K562 (cell line): Measurements from ENCODE around the gene PVALEF. TPM values are rescaled to one million over a fixed set of nuclear protein-coding genes. Genes with fewer than 3 reads are reported as not detected.

ENCODE experiments used
- ATAC-seq: fragments of 200-7000 bp; cut with Tn5 transposase; 3 replicates; pipeline ENCODE4 v1.9.1; 2020; ENCODE audit warnings: moderate library complexity
- BruUV-seq: library from RNA; stranded (reverse); fragments of 400-500 nt; replicated peaks from 2 replicates; lab custom pipeline; 2021; lab: Mats Ljungman, UMichigan
- CTCF ChIA-PET: fragments of 300-600 bp; formaldehyde crosslinking; extraction: SDS; loops from one replicate; lab custom pipeline; 2021; ENCODE audit warnings: low intra/inter-chr PET ratio; lab: Yijun Ruan, JAX
- POLR2A ChIA-PET: fragments of 300-600, 350-650 bp; sonication (Branson Sonifier 250); formaldehyde crosslinking; extraction: SDS; loops from one replicate; lab custom pipeline; 2021; ENCODE audit warnings: antibody characterized with exemption, inconsistent platforms; lab: Yijun Ruan, JAX
- DNase-seq, 4 experiments: peaks; one replicate each; pipeline versions ENCODE4 v3.0.0 to v3.0.0-alpha.2; 2011 to 2018; ENCODE audit warnings: low spot score in 3 of 4, mixed read lengths in 3 of 4; ENCODE audit errors: extremely low read depth in 1 of 4
- FAIRE-seq: peaks from 2 replicates; lab custom pipeline; 2011; peaks lifted over from hg19 to GRCh38; lab: Jason Lieb, UNC
- H2AFZ ChIP-seq: 2 replicates; pipeline ENCODE4 v1.6.0; 2011; ENCODE audit warnings: low read depth, low read length, control low read depth, inconsistent platforms
- H3K27ac ChIP-seq: fragments of 200-600 bp; 3 replicates; pipeline ENCODE4 v1.8.0; 2011; ENCODE audit warnings: low read depth, mild to moderate bottlenecking, control low read depth, inconsistent platforms, low read length, moderate library complexity, mixed read lengths; ENCODE audit errors: extremely low read depth
- H3K27me3 ChIP-seq, 2 experiments: fragments of 300-600 bp in 1 of 2; 2 replicates in 1 of 2; 3 replicates in 1 of 2; pipeline versions ENCODE4 v1.6.0 to v1.8.0; 2011; ENCODE audit warnings: inconsistent platforms in 2 of 2, low read length in 2 of 2, mild to moderate bottlenecking in 1 of 2, mixed read lengths in 1 of 2, moderate library complexity in 1 of 2; ENCODE audit not compliant: control insufficient read depth in 2 of 2, insufficient read depth in 2 of 2
- H3K36me3 ChIP-seq: fragments of 300-600 bp; 3 replicates; pipeline ENCODE4 v1.8.0; 2011; ENCODE audit warnings: mild to moderate bottlenecking, low read length, inconsistent platforms; ENCODE audit not compliant: control insufficient read depth, insufficient read depth
- H3K4me1 ChIP-seq, 2 experiments: fragments of 200-600 bp in 1 of 2; replicated peaks in 1 of 2; 2 replicates in 1 of 2; 3 replicates in 1 of 2; pipeline versions ENCODE4 v1.5.1 to v1.8.0; 2011; ENCODE audit warnings: inconsistent platforms in 2 of 2, low read length in 2 of 2, mild to moderate bottlenecking in 1 of 2, mixed read lengths in 1 of 2, moderate library complexity in 1 of 2; ENCODE audit not compliant: control insufficient read depth in 2 of 2, insufficient read depth in 2 of 2
- H3K4me2 ChIP-seq: 2 replicates; pipeline ENCODE4 v1.6.1; 2011; ENCODE audit warnings: low read length, control low read depth, inconsistent platforms, mixed read lengths; ENCODE audit not compliant: insufficient read depth
- H3K4me3 ChIP-seq: fragments of 200-600 bp; sonication (generic), shearing (Covaris generic); 2 replicates; pipeline ENCODE4 v1.5.1; 2016; ENCODE audit warnings: control low read depth, inconsistent platforms
- H3K79me2 ChIP-seq: fragments of 200-600 bp; 3 replicates; pipeline ENCODE4 v1.8.0; 2011; ENCODE audit warnings: low read length, inconsistent platforms; ENCODE audit not compliant: control insufficient read depth, insufficient read depth
- H3K9ac ChIP-seq, 2 experiments: 2 replicates each; pipeline versions ENCODE4 v1.6.0 to v1.6.1; 2011; ENCODE audit warnings: low read depth in 2 of 2, low read length in 2 of 2, control low read depth in 1 of 2, inconsistent platforms in 1 of 2, mild to moderate bottlenecking in 1 of 2, mixed read lengths in 1 of 2; ENCODE audit not compliant: insufficient read depth in 1 of 2
- H3K9me1 ChIP-seq: one replicate; pipeline ENCODE4 v1.6.0; 2011; ENCODE audit warnings: inconsistent platforms, mild to moderate bottlenecking, low read length, moderate library complexity; ENCODE audit not compliant: control insufficient read depth, insufficient read depth
- H3K9me3 ChIP-seq: replicated peaks from 2 replicates; pipeline ENCODE4 v1.5.1; 2011; ENCODE audit warnings: low read depth, low read length, inconsistent platforms; ENCODE audit not compliant: control insufficient read depth, insufficient read depth
- H4K20me1 ChIP-seq: replicated peaks from 2 replicates; pipeline ENCODE4 v1.6.1; 2011; ENCODE audit warnings: low read length, inconsistent platforms, mixed read lengths; ENCODE audit not compliant: control insufficient read depth, insufficient read depth
- C11orf30 ChIP-seq: fragments of 450-650 bp; IDR thresholded peaks from 2 replicates; pipeline ENCODE4 v1.6.1; 2016; ENCODE audit warnings: low read depth, mild to moderate bottlenecking
- DPF2 ChIP-seq: fragments of 450-650 bp; IDR thresholded peaks from 2 replicates; pipeline ENCODE4 v1.6.1; 2016
- E2F5 ChIP-seq: sonication (generic); formaldehyde crosslinking; IDR thresholded peaks from 2 replicates; pipeline ENCODE4 v1.8.0; 2022; ENCODE audit warnings: mild to moderate bottlenecking, missing genetic modification reagents
- HDAC8 ChIP-seq: fragments of 450-650 bp; IDR thresholded peaks from 2 replicates; pipeline ENCODE4 v1.6.1; 2016; ENCODE audit warnings: mild to moderate bottlenecking, missing genetic modification characterization, moderate library complexity, missing compliant biosample characterization
- ILF3 ChIP-seq: fragments of 450-650 bp; IDR thresholded peaks from 2 replicates; pipeline ENCODE4 v1.6.1; 2018; ENCODE audit warnings: antibody characterized with exemption, mild to moderate bottlenecking, moderate library complexity, borderline replicate concordance
- MLLT1 ChIP-seq, 2 experiments: fragments of 450-650 bp; IDR thresholded peaks; 2 replicates each; pipeline ENCODE4 v1.6.1; 2016
- POLR3G ChIP-seq: IDR thresholded peaks from 2 replicates; pipeline ENCODE4 v1.6.1; 2011; ENCODE audit not compliant: insufficient read length, insufficient replicate concordance; ENCODE audit errors: extremely low read depth
- RBM15 ChIP-seq: fragments of 200-400 bp; formaldehyde crosslinking; IDR thresholded peaks from 2 replicates; pipeline ENCODE4 v1.6.1; 2018; ENCODE audit warnings: mild to moderate bottlenecking, low read length, moderate library complexity; ENCODE audit not compliant: insufficient read depth
- SIN3A ChIP-seq, 2 experiments: fragments of 150-350 bp in 1 of 2; IDR thresholded peaks; 2 replicates each; pipeline ENCODE4 v1.6.1; 2011 to 2016; ENCODE audit warnings: borderline replicate concordance in 2 of 2, low read depth in 2 of 2, low read length in 2 of 2, mild to moderate bottlenecking in 2 of 2, moderate library complexity in 2 of 2; ENCODE audit not compliant: control insufficient read depth in 1 of 2
- SIX5 ChIP-seq, 2 experiments: IDR thresholded peaks; 2 replicates each; pipeline ENCODE4 v1.6.1; 2011; ENCODE audit warnings: low read length in 2 of 2, borderline replicate concordance in 1 of 2, low read depth in 1 of 2, mild to moderate bottlenecking in 1 of 2, moderate library complexity in 1 of 2; ENCODE audit not compliant: insufficient read depth in 1 of 2
- SMARCC2 ChIP-seq: fragments of 450-650 bp; IDR thresholded peaks from 2 replicates; pipeline ENCODE4 v1.6.1; 2017; ENCODE audit warnings: antibody characterized with exemption, moderate library complexity, mild to moderate bottlenecking, low read depth
- SRF ChIP-seq, 2 experiments: fragments of 250-450, 450-650 bp in 1 of 2; sonication (Bioruptor Pico) in 1 of 2; sonication (generic) in 1 of 2; formaldehyde crosslinking; IDR thresholded peaks; 2 replicates each; pipeline versions ENCODE4 v1.5.0 to v1.5.1; 2020 to 2022; ENCODE audit warnings: mild to moderate bottlenecking in 1 of 2, missing genetic modification reagents in 1 of 2
- TRIM28 ChIP-seq: fragments of 450-650 bp; IDR thresholded peaks from 2 replicates; pipeline ENCODE4 v1.6.1; 2017
- TSHZ1 ChIP-seq: fragments of 250-450 bp; sonication (Bioruptor Pico); IDR thresholded peaks from 2 replicates; pipeline ENCODE4 v1.4.0; 2020; ENCODE audit warnings: mild to moderate bottlenecking, moderate library complexity
- WHSC1 ChIP-seq: IDR thresholded peaks from one replicate; pipeline ENCODE4 v1.6.1; 2012; ENCODE audit warnings: low read length, control low read depth, inconsistent platforms
- ZNF583 ChIP-seq: fragments of 250-450 bp; sonication (Bioruptor Pico); IDR thresholded peaks from 2 replicates; pipeline ENCODE4 v1.4.0; 2020
- ZNF696 ChIP-seq: fragments of 250-450 bp; sonication (Bioruptor Pico); conservative IDR thresholded peaks from 2 replicates; pipeline ENCODE4 v1.4.0; 2020; ENCODE audit warnings: mild to moderate bottlenecking, moderate library complexity
- WGBS: fragments of 100-300 bp; shearing (Covaris generic); methylation state at CpG from one replicate; pipeline ENCODE4 v1.1.6; 2016; ENCODE audit warnings: low coverage, mixed read lengths; ENCODE audit not compliant: insufficient coverage; ENCODE audit errors: missing lambda C conversion rate; 5-methylcytosine and 5-hydroxymethylcytosine counted together
- in situ Hi-C: fragments of 300-500 bp; cut with MboI; formaldehyde crosslinking; loops from 4 replicates; pipeline ENCODE4 v1.15.0; 2018; ENCODE audit warnings: inconsistent platforms, mixed read lengths
- intact Hi-C: fragments of 100-400 bp; cut with micrococcal nuclease; formaldehyde crosslinking; loops from 2 replicates; pipeline ENCODE4 v1.14.2; 2022
- polyA plus RNA-seq, 8 experiments: library from polyadenylated mRNA; depleted of rRNA in 4 of 8; stranded (reverse) in 5 of 8; unstranded in 3 of 8; fragments of >200 nt; fragmentation: Nextera tagmentation in 2 of 8; fragmentation: Illumina TruSeq in 1 of 8; extraction: Ambion mirVana in 2 of 8; extraction: Trizol in 1 of 8; gene quantifications; 2 replicates each; pipeline versions ENCODE4 v1.2.1 to v1.2.3, GENCODE V29; 2011 to 2014; ENCODE audit warnings: inconsistent platforms in 1 of 8, missing spikeins in 1 of 8
- total RNA-seq, 7 experiments: library from RNA; depleted of rRNA in 6 of 7; stranded (reverse); fragments of >200 nt in 6 of 7; fragmentation: Illumina TruSeq in 2 of 7; extraction: Trizol in 2 of 7; gene quantifications; 2 replicates each; pipeline versions ENCODE4 v1.2.1 to v1.2.3, GENCODE V29; 2011 to 2021; ENCODE audit warnings: low replicate concordance in 1 of 7

The PVALEF gene
- total and polyA plus RNA-seq, 9 of the 15 experiments (the other 6 are each of a cell fraction or from before 2014, with no cell fraction given) = not detected

DNA sequence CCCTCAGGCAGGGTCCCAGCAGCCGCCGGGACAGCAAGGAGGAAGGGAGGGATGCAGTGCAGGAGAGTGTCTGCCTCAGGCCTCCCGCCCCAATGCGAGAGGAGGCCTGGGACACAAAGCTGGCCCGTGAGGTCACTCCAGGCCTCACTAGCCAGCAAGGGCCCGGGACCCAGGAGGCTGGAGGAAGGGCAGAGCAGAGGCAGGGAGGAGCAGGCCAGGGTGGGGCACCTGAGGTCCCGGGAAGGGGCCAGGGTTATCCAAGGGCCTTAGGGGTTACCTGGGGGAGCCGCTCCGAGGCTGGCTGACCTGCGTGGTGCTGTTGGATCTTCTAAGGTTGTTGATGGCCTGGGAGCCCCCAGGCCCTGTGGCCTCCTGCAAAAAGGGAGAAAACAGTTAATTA is 43.3 kb downstream of the PVALEF start (continued):
- TF ChIP-seq C11orf30 = no peak

DNA sequence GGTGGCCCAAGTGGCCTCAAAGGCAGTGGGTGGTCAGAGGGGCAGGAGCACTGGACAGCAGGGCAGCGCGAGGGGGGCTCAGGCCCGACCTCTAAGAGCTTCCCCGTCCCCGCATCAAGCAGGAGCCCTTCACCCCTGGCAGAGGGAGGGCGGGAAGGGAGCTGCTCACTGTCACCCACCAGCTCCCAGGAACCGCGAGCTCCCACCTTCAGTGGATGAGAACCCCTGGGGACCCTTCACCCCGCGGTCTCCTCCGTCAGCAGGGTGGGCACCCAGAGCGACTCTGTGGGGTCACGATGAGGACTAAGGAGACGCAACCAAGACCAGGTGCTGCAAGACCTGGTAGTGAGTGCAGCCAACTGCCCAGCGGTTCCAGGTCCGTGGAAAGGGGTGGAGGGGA is 43.8 kb downstream of the PVALEF start:
- no peak for ATAC-seq
- Histone ChIP-seq H4K20me1 (no peaks in the 10 kb centered on the region), H3K4me1 (peaks cover 0 to 20% of the 10 kb centered on the region in 2 experiments; a peak in 2 of 5 replicates), H3K9me1 (no peaks in the 10 kb centered on the region), H3K27me3 (no peaks in the 10 kb centered on the region), H3K27ac (no peak overlapping the region), H3K9ac (no peak overlapping the region), H3K4me3 (no peak overlapping the region), H2AFZ (no peak overlapping the region), H3K36me3 (0 out of 3 replicates have a peak, but pooled peaks cover 3% of the 10 kb centered on the region), H3K9me3 (no peaks in the 10 kb centered on the region), H3K4me2 (no peak overlapping the region), H3K79me2 (no peaks in the 10 kb centered on the region)
- intact Hi-C loops = no loop called here
- 82% methylated on average over 9 of the region's 16 CpGs for WGBS
- ChIA-PET POLR2A (interaction anchor here (0.5 kb wide), 1 partner anchor 141 kb away, joined by 3 read pairs; no protein-coding TSS in a partner anchor), CTCF (no interaction called here)
- no TSS peak for BruUV-seq
- no peak for FAIRE-seq
- no peak for DNase-seq
- in situ Hi-C loops = no loop called here
- TF ChIP-seq ZNF696 (CRISPR knock-in tag) (no peak), E2F5 (no peak), TSHZ1 (CRISPR knock-in tag) (no peak), WHSC1 (no peak), DPF2 (no peak), SIN3A (IDR thresholded peaks at IDR 0.05; ENCODE audit: borderline replicate concordance in 2 of 2, control insufficient read depth in 1 of 2, low read depth in 2 of 2, low read length in 2 of 2) (no peak), POLR3G (no peak), SMARCC2 (no peak), RBM15 (no peak), TRIM28 (no peak), ZNF583 (CRISPR knock-in tag) (no peak), ILF3 (no peak), SRF (CRISPR knock-in tag; IDR thresholded peaks at IDR 0.05) (no peak), MLLT1 (IDR thresholded peaks at IDR 0.05) (no peak), HDAC8 (tag) (no peak), SIX5 (IDR thresholded peaks at IDR 0.05; ENCODE audit: borderline replicate concordance in 1 of 2, insufficient read depth in 1 of 2, low read depth in 1 of 2, low read length in 2 of 2) (no peak)
